ENCODE results near the gene ACY1.

DNA sequence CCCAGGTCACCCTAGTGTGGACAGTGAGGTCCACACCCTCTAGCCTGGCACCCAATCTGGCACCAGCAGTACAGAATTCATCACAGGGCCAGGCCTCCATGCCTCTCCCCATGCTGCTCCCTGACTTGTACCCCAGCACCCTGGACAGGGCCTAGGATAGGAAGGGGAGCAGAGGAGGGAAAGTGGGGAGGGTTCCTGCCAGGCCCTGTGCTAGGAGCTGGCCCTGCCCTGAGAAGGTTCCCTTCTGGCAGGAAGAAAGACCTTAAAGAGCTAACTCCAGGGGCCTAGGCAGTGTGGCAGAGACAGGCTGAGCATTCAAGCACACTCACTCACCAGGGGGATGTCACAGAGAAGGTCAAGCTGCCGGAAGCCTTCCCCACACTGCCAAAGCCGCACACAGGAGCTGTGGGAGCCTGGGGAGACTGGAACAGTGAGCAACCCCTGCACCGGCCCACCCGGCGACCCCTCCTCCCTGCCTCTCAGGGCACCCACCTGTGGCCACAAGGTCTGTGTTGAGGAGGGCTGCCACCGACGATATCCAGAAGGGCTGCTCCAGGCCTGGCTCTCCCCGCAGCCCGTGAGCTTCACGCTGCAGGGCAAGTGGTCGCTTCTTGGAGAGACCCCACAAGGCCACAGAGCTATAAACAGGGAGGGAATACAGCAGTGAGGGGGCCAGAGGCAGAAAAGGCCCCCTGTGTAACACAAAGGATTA, 49.0 kb upstream of the ACY1 start:
- TF ChIP-seq POLR2AphosphoS5 (IDR thresholded peaks at IDR 0.05; ENCODE audit: low read depth, low read length) (no peak), CTCF (IDR thresholded peaks at IDR 0.05) (no peak), SIN3A (IDR thresholded peaks at IDR 0.05; ENCODE audit: borderline replicate concordance, insufficient read depth, low read depth, low read length) (no peak), TCF7L2 (IDR thresholded peaks at IDR 0.05; ENCODE audit: low read depth, low read length) (no peak)
- TF ChIP-seq, protein P1, sequence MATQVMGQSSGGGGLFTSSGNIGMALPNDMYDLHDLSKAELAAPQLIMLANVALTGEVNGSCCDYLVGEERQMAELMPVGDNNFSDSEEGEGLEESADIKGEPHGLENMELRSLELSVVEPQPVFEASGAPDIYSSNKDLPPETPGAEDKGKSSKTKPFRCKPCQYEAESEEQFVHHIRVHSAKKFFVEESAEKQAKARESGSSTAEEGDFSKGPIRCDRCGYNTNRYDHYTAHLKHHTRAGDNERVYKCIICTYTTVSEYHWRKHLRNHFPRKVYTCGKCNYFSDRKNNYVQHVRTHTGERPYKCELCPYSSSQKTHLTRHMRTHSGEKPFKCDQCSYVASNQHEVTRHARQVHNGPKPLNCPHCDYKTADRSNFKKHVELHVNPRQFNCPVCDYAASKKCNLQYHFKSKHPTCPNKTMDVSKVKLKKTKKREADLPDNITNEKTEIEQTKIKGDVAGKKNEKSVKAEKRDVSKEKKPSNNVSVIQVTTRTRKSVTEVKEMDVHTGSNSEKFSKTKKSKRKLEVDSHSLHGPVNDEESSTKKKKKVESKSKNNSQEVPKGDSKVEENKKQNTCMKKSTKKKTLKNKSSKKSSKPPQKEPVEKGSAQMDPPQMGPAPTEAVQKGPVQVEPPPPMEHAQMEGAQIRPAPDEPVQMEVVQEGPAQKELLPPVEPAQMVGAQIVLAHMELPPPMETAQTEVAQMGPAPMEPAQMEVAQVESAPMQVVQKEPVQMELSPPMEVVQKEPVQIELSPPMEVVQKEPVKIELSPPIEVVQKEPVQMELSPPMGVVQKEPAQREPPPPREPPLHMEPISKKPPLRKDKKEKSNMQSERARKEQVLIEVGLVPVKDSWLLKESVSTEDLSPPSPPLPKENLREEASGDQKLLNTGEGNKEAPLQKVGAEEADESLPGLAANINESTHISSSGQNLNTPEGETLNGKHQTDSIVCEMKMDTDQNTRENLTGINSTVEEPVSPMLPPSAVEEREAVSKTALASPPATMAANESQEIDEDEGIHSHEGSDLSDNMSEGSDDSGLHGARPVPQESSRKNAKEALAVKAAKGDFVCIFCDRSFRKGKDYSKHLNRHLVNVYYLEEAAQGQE (IDR thresholded peaks at IDR 0.05; ENCODE audit: insufficient read depth in 1 of 2, low read depth in 2 of 2, low read length in 1 of 2) = peak; percentile 60 to 72; a peak in 2 of 4 replicates

Measured in Panc1 (cell line).